Measurements from ENCODE around the gene ADIPOQ. TPM values are rescaled to one million over a fixed set of nuclear protein-coding genes. Genes with fewer than 3 reads are reported as not detected.

The ADIPOQ gene
- total and polyA plus RNA-seq, 2 of the 4 experiments (the other 2 are of a cell fraction) = not detected

DNA sequence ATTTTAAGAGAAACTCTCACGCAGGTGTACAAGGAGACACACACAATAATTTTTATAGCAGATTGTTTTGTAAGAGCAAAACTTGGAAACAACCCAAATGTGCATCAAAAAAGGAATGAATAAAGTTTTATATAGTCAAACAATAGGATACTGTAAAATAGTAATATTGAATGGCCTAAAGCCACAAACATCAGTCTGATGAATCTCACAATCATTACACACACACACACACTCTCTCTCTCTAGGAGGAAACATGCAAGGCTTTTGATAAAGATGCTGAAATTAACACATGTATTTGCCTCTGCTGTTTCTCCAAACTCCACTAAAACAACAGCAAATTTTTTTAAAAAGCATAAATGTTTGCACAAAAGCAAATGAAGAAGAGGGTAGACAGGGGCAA lies 37.3 kb downstream of the ADIPOQ start:
- Histone ChIP-seq H3K9me3 (ENCODE audit: control insufficient read depth, insufficient read depth, low read length) (no peaks in the 10 kb centered on the region), H3K36me3 (ENCODE audit: control insufficient read depth, insufficient read depth, low read length) (no peaks in the 10 kb centered on the region), H3K4me2 (ENCODE audit: low read depth, low read length) (no peak overlapping the region), H4K5ac (ENCODE audit: low read depth, low read length) (no peak overlapping the region), H3K4ac (ENCODE audit: low read depth, low read length) (no peak overlapping the region), H3K56ac (ENCODE audit: extremely low read depth, insufficient read depth, low read length) (no peak overlapping the region), H4K20me1 (ENCODE audit: insufficient read depth, low read length) (no peaks in the 10 kb centered on the region), H4K91ac (ENCODE audit: insufficient read depth, low read depth, low read length) (no peak overlapping the region), H3K9me1 (ENCODE audit: insufficient read depth, low read length) (no peaks in the 10 kb centered on the region), H3K4me3 (ENCODE audit: insufficient read depth, low read depth, low read length) (no peak overlapping the region), H3K18ac (ENCODE audit: low read depth, low read length) (no peak overlapping the region), H2BK5ac (ENCODE audit: low read depth, low read length, poor library complexity, severe bottlenecking) (no peak overlapping the region), H3K79me1 (ENCODE audit: low read depth in 1 of 2, low read length in 2 of 2) (no peaks in the 10 kb centered on the region), H3K4me1 (ENCODE audit: control insufficient read depth, insufficient read depth, low read length) (peaks cover 2% of the 10 kb centered on the region), H2AFZ (replicated peaks; ENCODE audit: low read length, poor library complexity) (no peak overlapping the region), H2BK20ac (ENCODE audit: low read depth, low read length) (no peak overlapping the region), H3K9ac (ENCODE audit: low read depth, low read length) (no peak overlapping the region), H2AK5ac (ENCODE audit: low read depth, low read length) (no peak overlapping the region), H3K23ac (ENCODE audit: low read depth, low read length) (no peak overlapping the region), H2BK120ac (ENCODE audit: low read depth, low read length) (no peak overlapping the region), H3K14ac (replicated peaks; ENCODE audit: low read depth, low read length) (no peak overlapping the region), H3K27me3 (ENCODE audit: control insufficient read depth, insufficient read depth, low read length) (no peaks in the 10 kb centered on the region), H3K27ac (ENCODE audit: insufficient read depth, low read length) (no peak overlapping the region), H2AK9ac (replicated peaks; ENCODE audit: low read depth, low read length, poor library complexity) (no peak overlapping the region), H2BK15ac (ENCODE audit: low read depth, low read length) (no peak overlapping the region), H4K8ac (ENCODE audit: low read depth in 2 of 2, low read length in 2 of 2) (no peak overlapping the region)
- TF ChIP-seq, protein P1, sequence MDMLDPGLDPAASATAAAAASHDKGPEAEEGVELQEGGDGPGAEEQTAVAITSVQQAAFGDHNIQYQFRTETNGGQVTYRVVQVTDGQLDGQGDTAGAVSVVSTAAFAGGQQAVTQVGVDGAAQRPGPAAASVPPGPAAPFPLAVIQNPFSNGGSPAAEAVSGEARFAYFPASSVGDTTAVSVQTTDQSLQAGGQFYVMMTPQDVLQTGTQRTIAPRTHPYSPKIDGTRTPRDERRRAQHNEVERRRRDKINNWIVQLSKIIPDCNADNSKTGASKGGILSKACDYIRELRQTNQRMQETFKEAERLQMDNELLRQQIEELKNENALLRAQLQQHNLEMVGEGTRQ (IDR thresholded peaks at IDR 0.05; ENCODE audit: low read depth, low read length) = no peak
- TF ChIP-seq FOS (IDR thresholded peaks at IDR 0.05; ENCODE audit: low read depth, low read length) (no peak), RFX5 (IDR thresholded peaks at IDR 0.05; ENCODE audit: low read depth, low read length) (no peak), CEBPB (IDR thresholded peaks at IDR 0.05; ENCODE audit: low read depth, low read length) (no peak), RCOR1 (IDR thresholded peaks at IDR 0.05; ENCODE audit: insufficient replicate concordance, low read length) (no peak), BHLHE40 (IDR thresholded peaks at IDR 0.05; ENCODE audit: low read depth, low read length) (no peak), NFE2L2 (IDR thresholded peaks at IDR 0.05; ENCODE audit: low read depth, low read length) (no peak), CHD1 (IDR thresholded peaks at IDR 0.05; ENCODE audit: low read depth, low read length) (no peak), MAFK (IDR thresholded peaks at IDR 0.05; ENCODE audit: low read depth, low read length) (no peak), RAD21 (IDR thresholded peaks at IDR 0.05; ENCODE audit: low read length) (no peak), MXI1 (IDR thresholded peaks at IDR 0.05; ENCODE audit: borderline replicate concordance, low read depth, low read length) (no peak), POLR2A (IDR thresholded peaks at IDR 0.05; ENCODE audit: low read depth, low read length) (no peak)
- TF ChIP-seq, protein P2, sequence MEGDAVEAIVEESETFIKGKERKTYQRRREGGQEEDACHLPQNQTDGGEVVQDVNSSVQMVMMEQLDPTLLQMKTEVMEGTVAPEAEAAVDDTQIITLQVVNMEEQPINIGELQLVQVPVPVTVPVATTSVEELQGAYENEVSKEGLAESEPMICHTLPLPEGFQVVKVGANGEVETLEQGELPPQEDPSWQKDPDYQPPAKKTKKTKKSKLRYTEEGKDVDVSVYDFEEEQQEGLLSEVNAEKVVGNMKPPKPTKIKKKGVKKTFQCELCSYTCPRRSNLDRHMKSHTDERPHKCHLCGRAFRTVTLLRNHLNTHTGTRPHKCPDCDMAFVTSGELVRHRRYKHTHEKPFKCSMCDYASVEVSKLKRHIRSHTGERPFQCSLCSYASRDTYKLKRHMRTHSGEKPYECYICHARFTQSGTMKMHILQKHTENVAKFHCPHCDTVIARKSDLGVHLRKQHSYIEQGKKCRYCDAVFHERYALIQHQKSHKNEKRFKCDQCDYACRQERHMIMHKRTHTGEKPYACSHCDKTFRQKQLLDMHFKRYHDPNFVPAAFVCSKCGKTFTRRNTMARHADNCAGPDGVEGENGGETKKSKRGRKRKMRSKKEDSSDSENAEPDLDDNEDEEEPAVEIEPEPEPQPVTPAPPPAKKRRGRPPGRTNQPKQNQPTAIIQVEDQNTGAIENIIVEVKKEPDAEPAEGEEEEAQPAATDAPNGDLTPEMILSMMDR (conservative IDR thresholded peaks at IDR 0.05; ENCODE audit: low read depth, low read length) = no peak
- TF ChIP-seq, protein P3, sequence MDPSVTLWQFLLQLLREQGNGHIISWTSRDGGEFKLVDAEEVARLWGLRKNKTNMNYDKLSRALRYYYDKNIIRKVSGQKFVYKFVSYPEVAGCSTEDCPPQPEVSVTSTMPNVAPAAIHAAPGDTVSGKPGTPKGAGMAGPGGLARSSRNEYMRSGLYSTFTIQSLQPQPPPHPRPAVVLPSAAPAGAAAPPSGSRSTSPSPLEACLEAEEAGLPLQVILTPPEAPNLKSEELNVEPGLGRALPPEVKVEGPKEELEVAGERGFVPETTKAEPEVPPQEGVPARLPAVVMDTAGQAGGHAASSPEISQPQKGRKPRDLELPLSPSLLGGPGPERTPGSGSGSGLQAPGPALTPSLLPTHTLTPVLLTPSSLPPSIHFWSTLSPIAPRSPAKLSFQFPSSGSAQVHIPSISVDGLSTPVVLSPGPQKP (IDR thresholded peaks at IDR 0.05; ENCODE audit: borderline replicate concordance, low read depth, low read length) = no peak
- in situ Hi-C loops (cut with MboI; ENCODE audit: low sequenced_read_pairs) (no loop called here), intact Hi-C loops (cut with micrococcal nuclease) (no loop called here), dilution Hi-C loops (cut with HindIII; ENCODE audit: low sequenced_read_pairs, unreplicated experiment) (no loop called here)
- ATAC-seq (ENCODE audit: low read depth) (no peak), DNase-seq (no peak)
- no TSS peak for BruUV-seq (replicated peaks)
- ChIA-PET POLR2A (ENCODE audit: unreplicated experiment) (no interaction called here), CTCF (no interaction called here)
- no CpG with 5 or more reads among the region's 1 CpG for WGBS, 2 experiments (ENCODE audit: extremely low coverage in 2 of 2, insufficient read length in 1 of 2)
